ENCODE measurements around the gene NFIA.

The NFIA gene

DNA sequence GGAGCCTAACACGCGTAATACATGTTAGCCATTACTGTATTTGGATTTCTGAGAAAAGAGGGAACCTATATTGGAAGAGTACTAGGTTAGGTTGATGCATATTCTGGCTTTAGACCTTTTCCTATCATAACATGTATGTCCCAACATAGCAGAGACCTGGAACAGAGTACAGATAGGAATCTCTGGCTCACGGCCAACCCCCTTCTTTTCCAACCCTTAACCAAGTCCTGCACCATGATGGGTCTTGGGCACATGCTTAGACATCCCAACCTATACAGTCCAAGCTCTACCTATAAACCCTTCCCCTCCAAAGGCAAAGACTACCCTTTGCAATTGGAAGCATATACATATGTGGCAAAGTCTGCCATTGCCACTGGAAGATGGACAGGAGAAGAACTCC is 414.7 kb downstream of the NFIA start:
- H3K27ac ChIP-seq (ENCODE audit: poor library complexity, severe bottlenecking): peak overlapping the region; percentile 95

DNA sequence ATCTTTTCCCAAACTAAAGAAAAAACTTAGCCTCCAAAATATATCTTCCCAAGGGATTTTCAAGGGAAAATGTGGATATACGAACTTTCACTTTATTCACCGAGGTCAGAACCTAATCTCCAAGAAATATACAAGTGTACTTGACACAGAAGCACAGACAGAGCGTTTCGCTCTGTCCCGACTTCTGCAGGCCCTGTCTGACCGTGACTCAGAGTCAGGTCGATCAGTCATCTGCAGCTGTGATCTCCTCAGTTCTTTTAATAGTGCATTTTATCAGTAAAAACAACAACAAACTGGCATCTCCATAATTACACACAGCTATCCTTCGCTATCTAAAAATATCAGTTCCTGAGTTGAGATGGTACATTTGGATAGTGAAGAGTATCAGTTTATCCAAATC is 416.0 kb downstream of the NFIA start:
- Histone ChIP-seq H3K4me1 (ENCODE audit: insufficient read depth, poor library complexity, severe bottlenecking) (peaks cover 16% of the 10 kb centered on the region), H3K27ac (ENCODE audit: poor library complexity, severe bottlenecking) (peak overlapping the region; percentile 95), H3K4me3 (ENCODE audit: severe bottlenecking) (no peak overlapping the region), H3K27me3 (ENCODE audit: insufficient read depth, poor library complexity, severe bottlenecking) (no peaks in the 10 kb centered on the region), H3K9me3 (ENCODE audit: severe bottlenecking) (no peaks in the 10 kb centered on the region), H3K36me3 (ENCODE audit: low read depth) (no peaks in the 10 kb centered on the region)
- peak; percentile 28; the same call in 1 of the 3 replicates for ATAC-seq (ENCODE audit: low read depth)
- TF ChIP-seq, protein P1, sequence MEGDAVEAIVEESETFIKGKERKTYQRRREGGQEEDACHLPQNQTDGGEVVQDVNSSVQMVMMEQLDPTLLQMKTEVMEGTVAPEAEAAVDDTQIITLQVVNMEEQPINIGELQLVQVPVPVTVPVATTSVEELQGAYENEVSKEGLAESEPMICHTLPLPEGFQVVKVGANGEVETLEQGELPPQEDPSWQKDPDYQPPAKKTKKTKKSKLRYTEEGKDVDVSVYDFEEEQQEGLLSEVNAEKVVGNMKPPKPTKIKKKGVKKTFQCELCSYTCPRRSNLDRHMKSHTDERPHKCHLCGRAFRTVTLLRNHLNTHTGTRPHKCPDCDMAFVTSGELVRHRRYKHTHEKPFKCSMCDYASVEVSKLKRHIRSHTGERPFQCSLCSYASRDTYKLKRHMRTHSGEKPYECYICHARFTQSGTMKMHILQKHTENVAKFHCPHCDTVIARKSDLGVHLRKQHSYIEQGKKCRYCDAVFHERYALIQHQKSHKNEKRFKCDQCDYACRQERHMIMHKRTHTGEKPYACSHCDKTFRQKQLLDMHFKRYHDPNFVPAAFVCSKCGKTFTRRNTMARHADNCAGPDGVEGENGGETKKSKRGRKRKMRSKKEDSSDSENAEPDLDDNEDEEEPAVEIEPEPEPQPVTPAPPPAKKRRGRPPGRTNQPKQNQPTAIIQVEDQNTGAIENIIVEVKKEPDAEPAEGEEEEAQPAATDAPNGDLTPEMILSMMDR (IDR thresholded peaks at IDR 0.05; ENCODE audit: poor library complexity, severe bottlenecking): no peak
- DNase-seq (ENCODE audit: low spot score): no peak

More for the DNA sequence above, 414.7 kb downstream of the NFIA start:
- no peaks in the 10 kb centered on the region for H3K36me3 ChIP-seq (ENCODE audit: low read depth)
- DNase-seq (ENCODE audit: low spot score) (no peak), ATAC-seq (ENCODE audit: low read depth) (peak; percentile 24)
- H3K27me3 ChIP-seq (ENCODE audit: insufficient read depth, poor library complexity, severe bottlenecking): no peaks in the 10 kb centered on the region
- no peaks in the 10 kb centered on the region for H3K9me3 ChIP-seq (ENCODE audit: severe bottlenecking)
- H3K4me3 ChIP-seq (ENCODE audit: severe bottlenecking): no peak overlapping the region
- peaks cover 16% of the 10 kb centered on the region for H3K4me1 ChIP-seq (ENCODE audit: insufficient read depth, poor library complexity, severe bottlenecking)
- TF ChIP-seq, protein P1 (IDR thresholded peaks at IDR 0.05; ENCODE audit: poor library complexity, severe bottlenecking): no peak

DNA sequence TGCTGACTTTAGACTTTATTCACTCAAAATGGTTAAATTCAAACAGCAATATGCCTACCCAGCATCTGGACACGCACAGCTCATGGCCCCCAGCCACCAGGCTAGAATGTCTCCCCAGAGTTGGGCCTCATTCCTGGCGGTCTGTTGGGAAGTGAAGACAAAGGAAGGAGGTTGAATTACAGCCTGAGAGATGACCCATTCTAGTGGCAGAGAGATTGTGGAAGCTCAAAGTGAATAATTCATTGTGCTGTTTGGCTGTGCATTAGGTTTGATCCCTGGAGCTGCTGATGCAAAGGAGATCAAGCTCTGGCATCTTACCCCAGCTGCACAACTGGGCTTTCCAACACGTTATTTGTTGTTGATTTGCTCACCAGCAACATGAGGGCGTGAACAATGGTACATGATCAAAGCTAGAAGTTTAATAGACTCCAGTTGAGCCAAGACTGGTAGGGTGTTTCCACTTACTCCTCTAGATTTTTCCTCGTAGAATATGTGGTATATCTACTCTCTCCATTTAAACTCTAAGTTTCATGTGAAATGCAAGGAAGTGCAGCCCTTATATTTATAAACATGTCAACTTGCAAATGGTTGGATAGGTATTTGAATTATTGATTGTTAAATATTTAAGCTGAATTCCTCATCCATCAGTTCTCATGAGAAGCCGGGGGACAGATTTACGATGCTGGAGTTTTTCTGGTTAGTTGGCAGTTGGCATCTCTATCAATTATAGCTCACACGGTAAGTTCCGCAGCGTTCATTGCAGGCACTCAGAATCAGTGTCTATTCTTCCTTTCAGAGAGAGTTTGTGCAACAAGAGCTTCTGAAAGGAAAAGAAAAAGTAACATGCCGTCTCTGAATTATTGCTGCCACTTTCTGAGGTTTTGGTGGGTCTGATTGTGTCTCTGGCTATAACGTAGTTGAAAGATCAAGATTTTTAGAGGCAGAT is 419.9 kb downstream of the NFIA start:
- TF ChIP-seq, protein P1 (IDR thresholded peaks at IDR 0.05; ENCODE audit: poor library complexity, severe bottlenecking): no peak
- DNase-seq (ENCODE audit: low spot score) (no peak), ATAC-seq (ENCODE audit: low read depth) (no peak)
- Histone ChIP-seq H3K27ac (ENCODE audit: poor library complexity, severe bottlenecking) (no peak overlapping the region), H3K4me3 (ENCODE audit: severe bottlenecking) (no peak overlapping the region), H3K9me3 (ENCODE audit: severe bottlenecking) (no peaks in the 10 kb centered on the region), H3K4me1 (ENCODE audit: insufficient read depth, poor library complexity, severe bottlenecking) (peaks cover 12% of the 10 kb centered on the region), H3K36me3 (ENCODE audit: low read depth) (no peaks in the 10 kb centered on the region), H3K27me3 (ENCODE audit: insufficient read depth, poor library complexity, severe bottlenecking) (no peaks in the 10 kb centered on the region)

DNA sequence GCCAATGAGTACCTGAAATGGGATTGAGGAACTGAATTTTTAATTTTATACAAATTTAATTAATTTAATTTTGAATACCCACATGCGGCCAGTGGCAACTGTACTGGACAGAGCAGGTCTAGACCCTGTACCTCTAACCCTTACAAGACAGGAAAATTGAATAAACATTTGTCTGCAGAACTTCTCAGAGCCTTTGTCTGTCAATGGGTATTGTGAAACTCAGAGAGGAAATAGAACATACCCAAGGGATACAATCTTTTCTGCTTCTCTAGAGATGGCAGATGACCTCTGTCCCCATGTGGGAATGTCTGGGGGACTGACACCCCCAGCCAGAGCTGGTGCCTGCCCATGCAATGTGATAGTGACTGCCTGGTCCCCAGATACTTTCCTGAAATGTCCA is 421.9 kb downstream of the NFIA start:
- peak overlapping the region; percentile 22 for H3K27ac ChIP-seq (ENCODE audit: poor library complexity, severe bottlenecking)
- H3K36me3 ChIP-seq (ENCODE audit: low read depth): no peaks in the 10 kb centered on the region
- H3K9me3 ChIP-seq (ENCODE audit: severe bottlenecking): no peaks in the 10 kb centered on the region
- no peak overlapping the region for H3K4me3 ChIP-seq (ENCODE audit: severe bottlenecking)
- DNase-seq (ENCODE audit: low spot score) (no peak), ATAC-seq (ENCODE audit: low read depth) (no peak)
- H3K27me3 ChIP-seq (ENCODE audit: insufficient read depth, poor library complexity, severe bottlenecking): no peaks in the 10 kb centered on the region
- H3K4me1 ChIP-seq (ENCODE audit: insufficient read depth, poor library complexity, severe bottlenecking): peaks cover 11% of the 10 kb centered on the region
- TF ChIP-seq, protein P1 (IDR thresholded peaks at IDR 0.05; ENCODE audit: poor library complexity, severe bottlenecking): no peak

Measured in RWPE2 (cell line).